ENCODE data around the gene SNN. TPM values are rescaled to one million over a fixed set of nuclear protein-coding genes. Genes with fewer than 3 reads are reported as not detected.

Gene SNN
- polyA plus RNA-seq, 1 donor from 2014 or later = 176 TPM

DNA sequence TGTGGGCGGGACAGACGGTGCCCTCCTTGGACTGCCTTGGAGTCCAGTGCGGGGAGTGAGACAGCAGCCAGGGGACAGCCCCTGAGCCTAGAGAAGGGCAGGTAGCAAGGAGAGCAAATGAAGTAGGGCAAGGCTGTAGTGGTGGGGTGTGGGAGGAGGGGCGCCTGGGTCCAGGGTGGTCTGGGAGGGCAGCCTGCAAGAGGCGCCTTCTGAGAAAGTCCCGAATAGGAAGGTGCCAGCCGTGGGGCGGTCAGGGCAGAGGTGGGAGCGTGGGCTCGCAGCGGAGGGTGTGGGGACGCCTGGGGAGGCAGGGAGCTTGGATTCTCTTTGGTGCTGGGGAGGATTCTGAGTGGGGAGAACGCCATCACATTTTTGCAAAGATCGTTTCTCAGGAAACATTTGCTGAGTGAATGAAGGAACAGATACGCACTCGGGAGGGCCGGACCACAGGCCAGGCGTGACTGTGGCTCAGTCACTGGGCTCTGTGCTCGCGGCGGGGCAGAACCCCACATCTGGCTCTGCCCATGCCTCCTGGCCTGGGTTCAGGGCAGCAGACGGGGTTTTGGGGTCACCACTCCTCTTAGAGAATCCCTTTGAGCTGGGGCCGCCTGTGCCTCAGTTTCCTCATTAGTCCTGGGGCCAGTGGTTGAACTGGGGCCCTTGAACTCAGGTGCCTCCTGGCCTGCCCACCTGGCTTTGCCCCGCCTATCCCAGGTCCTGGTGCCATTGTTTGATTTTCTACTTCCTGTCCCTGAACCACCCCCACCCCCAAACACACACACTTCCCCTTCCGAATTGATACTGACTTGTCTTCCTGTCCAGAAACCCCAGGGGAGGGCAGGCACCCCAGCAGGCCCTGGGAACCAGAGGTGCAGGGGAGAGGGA is 4.2 kb downstream of the SNN start:
- TF ChIP-seq RAD21 (conservative IDR thresholded peaks at IDR 0.05) = no peak
- no peak for TF ChIP-seq TAF1 (IDR thresholded peaks at IDR 0.05; ENCODE audit: low read depth)
- TF ChIP-seq EZH2 (IDR thresholded peaks at IDR 0.05; ENCODE audit: borderline replicate concordance, insufficient read depth, low read length, poor library complexity, severe bottlenecking) = no peak
- TF ChIP-seq MXI1 (conservative IDR thresholded peaks at IDR 0.05; ENCODE audit: poor library complexity, severe bottlenecking) = no peak
- TF ChIP-seq, protein P1, sequence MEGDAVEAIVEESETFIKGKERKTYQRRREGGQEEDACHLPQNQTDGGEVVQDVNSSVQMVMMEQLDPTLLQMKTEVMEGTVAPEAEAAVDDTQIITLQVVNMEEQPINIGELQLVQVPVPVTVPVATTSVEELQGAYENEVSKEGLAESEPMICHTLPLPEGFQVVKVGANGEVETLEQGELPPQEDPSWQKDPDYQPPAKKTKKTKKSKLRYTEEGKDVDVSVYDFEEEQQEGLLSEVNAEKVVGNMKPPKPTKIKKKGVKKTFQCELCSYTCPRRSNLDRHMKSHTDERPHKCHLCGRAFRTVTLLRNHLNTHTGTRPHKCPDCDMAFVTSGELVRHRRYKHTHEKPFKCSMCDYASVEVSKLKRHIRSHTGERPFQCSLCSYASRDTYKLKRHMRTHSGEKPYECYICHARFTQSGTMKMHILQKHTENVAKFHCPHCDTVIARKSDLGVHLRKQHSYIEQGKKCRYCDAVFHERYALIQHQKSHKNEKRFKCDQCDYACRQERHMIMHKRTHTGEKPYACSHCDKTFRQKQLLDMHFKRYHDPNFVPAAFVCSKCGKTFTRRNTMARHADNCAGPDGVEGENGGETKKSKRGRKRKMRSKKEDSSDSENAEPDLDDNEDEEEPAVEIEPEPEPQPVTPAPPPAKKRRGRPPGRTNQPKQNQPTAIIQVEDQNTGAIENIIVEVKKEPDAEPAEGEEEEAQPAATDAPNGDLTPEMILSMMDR (IDR thresholded peaks at IDR 0.05; ENCODE audit: poor library complexity, severe bottlenecking) = no peak
- no peak for TF ChIP-seq POLR2AphosphoS5 (IDR thresholded peaks at IDR 0.05)
- Histone ChIP-seq H3K27ac (ENCODE audit: low read length) (no peak overlapping the region), H3K36me3 (ENCODE audit: insufficient read depth, low read length) (no peaks in the 10 kb centered on the region), H4K20me1 (ENCODE audit: insufficient read depth) (peaks cover 48% of the 10 kb centered on the region), H3K79me2 (replicated peaks; ENCODE audit: insufficient read depth, low read length) (peaks cover 51% of the 10 kb centered on the region), H2AFZ (ENCODE audit: low read depth, low read length) (no peak overlapping the region), H3K9ac (ENCODE audit: low read length) (no peak overlapping the region), H3K27me3 (ENCODE audit: insufficient read depth, low read depth, low read length) (no peaks in the 10 kb centered on the region), H3F3A (ENCODE audit: insufficient read depth, low read length, poor library complexity, severe bottlenecking) (no peaks in the 10 kb centered on the region), H3K4me2 (ENCODE audit: low read length) (no peak overlapping the region), H3K4me3 (ENCODE audit: low read length) (no peak overlapping the region), H3K9me3 (ENCODE audit: low read length) (no peaks in the 10 kb centered on the region), H3K9me2 (ENCODE audit: insufficient read depth, low read length) (no peaks in the 10 kb centered on the region)

DNA sequence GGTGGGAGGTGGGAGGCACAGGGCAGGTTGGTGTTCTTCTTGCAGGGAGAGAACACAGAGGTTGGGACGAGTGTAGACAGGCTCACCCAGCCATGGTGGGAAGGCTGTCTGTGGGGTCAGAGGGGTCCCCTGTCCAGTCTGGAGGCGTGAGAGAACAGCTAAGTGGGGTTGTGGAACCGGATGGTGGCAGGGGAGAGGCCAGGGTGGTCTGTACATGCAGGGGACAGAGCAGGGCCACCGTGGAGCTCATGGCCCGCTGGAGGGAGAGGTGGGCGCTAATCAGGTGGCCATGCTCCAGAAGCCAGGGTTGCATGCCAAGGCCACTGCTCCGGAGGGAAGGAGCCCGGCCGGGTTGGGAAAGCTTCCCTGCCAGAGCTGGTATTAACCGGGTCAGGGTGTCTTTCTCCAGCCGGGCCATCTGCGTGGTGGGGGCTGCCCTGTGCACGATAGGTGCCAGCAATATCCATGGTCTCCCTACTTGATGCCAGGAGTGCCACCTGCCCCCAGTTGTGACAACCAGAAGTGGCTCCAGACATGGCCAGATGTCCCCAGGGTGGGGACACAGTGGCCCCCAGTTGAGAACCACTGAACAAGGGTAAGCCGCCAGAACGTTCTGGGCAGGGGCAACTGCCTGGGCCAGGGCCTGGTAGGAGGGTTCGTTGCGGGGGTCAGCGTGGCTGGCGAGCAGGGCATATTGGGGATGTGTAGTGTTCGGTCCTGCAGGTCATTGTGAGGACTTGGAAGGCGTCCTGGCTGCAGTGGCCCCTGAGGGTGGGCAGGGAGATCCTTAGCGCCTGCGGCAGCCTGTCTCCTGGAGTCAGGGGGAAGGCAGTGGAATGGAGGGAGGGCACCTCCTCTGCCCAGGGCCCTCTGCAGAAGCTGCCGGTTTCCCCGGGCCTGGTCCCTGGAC is 5.1 kb downstream of the SNN start:
- Histone ChIP-seq H3K36me3 (ENCODE audit: insufficient read depth, low read length) (no peaks in the 10 kb centered on the region), H3K4me2 (ENCODE audit: low read length) (no peak overlapping the region), H3K9me3 (ENCODE audit: low read length) (no peaks in the 10 kb centered on the region), H3K4me3 (ENCODE audit: low read length) (no peak overlapping the region), H3K79me2 (replicated peaks; ENCODE audit: insufficient read depth, low read length) (peaks cover 51% of the 10 kb centered on the region), H3K27me3 (ENCODE audit: insufficient read depth, low read depth, low read length) (no peaks in the 10 kb centered on the region), H3K9me2 (ENCODE audit: insufficient read depth, low read length) (no peaks in the 10 kb centered on the region), H3K9ac (ENCODE audit: low read length) (no peak overlapping the region), H2AFZ (ENCODE audit: low read depth, low read length) (no peak overlapping the region), H3K27ac (ENCODE audit: low read length) (no peak overlapping the region), H4K20me1 (ENCODE audit: insufficient read depth) (peaks cover 52% of the 10 kb centered on the region), H3F3A (ENCODE audit: insufficient read depth, low read length, poor library complexity, severe bottlenecking) (no peaks in the 10 kb centered on the region)
- TF ChIP-seq RAD21 (conservative IDR thresholded peaks at IDR 0.05) = no peak
- no peak for TF ChIP-seq MXI1 (conservative IDR thresholded peaks at IDR 0.05; ENCODE audit: poor library complexity, severe bottlenecking)
- no peak for TF ChIP-seq TAF1 (IDR thresholded peaks at IDR 0.05; ENCODE audit: low read depth)
- no peak for TF ChIP-seq SMC3 (conservative IDR thresholded peaks at IDR 0.05; ENCODE audit: poor library complexity)
- TF ChIP-seq, protein P2, sequence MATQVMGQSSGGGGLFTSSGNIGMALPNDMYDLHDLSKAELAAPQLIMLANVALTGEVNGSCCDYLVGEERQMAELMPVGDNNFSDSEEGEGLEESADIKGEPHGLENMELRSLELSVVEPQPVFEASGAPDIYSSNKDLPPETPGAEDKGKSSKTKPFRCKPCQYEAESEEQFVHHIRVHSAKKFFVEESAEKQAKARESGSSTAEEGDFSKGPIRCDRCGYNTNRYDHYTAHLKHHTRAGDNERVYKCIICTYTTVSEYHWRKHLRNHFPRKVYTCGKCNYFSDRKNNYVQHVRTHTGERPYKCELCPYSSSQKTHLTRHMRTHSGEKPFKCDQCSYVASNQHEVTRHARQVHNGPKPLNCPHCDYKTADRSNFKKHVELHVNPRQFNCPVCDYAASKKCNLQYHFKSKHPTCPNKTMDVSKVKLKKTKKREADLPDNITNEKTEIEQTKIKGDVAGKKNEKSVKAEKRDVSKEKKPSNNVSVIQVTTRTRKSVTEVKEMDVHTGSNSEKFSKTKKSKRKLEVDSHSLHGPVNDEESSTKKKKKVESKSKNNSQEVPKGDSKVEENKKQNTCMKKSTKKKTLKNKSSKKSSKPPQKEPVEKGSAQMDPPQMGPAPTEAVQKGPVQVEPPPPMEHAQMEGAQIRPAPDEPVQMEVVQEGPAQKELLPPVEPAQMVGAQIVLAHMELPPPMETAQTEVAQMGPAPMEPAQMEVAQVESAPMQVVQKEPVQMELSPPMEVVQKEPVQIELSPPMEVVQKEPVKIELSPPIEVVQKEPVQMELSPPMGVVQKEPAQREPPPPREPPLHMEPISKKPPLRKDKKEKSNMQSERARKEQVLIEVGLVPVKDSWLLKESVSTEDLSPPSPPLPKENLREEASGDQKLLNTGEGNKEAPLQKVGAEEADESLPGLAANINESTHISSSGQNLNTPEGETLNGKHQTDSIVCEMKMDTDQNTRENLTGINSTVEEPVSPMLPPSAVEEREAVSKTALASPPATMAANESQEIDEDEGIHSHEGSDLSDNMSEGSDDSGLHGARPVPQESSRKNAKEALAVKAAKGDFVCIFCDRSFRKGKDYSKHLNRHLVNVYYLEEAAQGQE (IDR thresholded peaks at IDR 0.05; ENCODE audit: borderline replicate concordance) = no peak
- TF ChIP-seq POLR2AphosphoS5 (IDR thresholded peaks at IDR 0.05) = no peak
- no peak for TF ChIP-seq EZH2 (IDR thresholded peaks at IDR 0.05; ENCODE audit: borderline replicate concordance, insufficient read depth, low read length, poor library complexity, severe bottlenecking)
- TF ChIP-seq EP300 (conservative IDR thresholded peaks at IDR 0.05; ENCODE audit: poor library complexity, severe bottlenecking) = no peak
- TF ChIP-seq, protein P1 (IDR thresholded peaks at IDR 0.05; ENCODE audit: poor library complexity, severe bottlenecking) = no peak

Data from neural cell (in vitro differentiated cells).